HG03045 (cell line): Measurements from ENCODE around the gene KIF1C.
"Not testable (repeated sequence)": the region's sequence is repeated elsewhere in the genome, so short reads cannot be mapped to it uniquely, and the experiment has no call there.

Experiments used
- ATAC-seq: cut with Tn5 transposase; IDR thresholded peaks from one replicate; pipeline ENCODE4 v1.9.1; 2021; ENCODE audit warnings: mild to moderate bottlenecking, moderate library complexity; ENCODE audit not compliant: unreplicated experiment

Gene KIF1C

DNA sequence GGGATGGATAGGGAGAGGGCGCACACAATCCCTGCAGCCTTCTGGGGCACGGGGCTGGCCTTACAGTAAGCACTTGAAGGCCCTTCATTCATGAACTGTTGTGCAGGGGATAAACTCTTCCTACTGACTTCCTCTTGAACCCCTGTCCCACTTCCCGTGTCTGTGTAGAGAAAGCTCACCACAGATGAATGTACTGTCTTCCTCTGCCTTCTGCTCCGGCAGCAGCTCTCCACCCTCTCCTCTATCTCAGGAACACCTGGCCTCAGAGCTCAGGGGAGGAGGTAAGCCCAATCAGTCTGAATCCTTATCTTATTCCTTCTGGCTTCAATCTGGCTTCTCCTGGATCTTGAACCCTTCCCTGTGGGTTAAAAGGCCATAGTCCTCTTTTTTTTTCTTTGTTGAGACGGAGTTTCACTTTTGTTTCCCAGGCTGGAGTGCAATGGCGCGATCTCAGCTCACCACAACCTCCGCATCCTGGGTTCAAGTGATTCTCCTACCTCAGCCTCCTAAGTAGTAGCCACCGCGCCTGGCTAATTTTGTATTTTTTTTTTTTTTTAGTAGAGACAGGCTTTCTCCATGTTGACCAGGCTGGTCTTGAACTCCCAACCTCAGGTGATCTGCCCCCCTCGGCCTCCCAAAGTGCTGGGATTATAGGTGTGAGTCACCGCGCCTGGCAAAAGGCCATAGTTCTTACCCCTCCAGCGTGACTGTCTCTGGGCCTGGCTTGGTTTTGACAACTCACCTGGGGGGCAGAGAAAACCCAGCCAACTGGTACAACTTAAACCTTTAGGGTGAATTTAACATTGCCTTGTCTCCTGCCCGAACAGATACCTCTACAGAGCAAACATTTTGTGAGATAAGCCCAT, 44.6 kb downstream of the KIF1C start:
- no peak for ATAC-seq

DNA sequence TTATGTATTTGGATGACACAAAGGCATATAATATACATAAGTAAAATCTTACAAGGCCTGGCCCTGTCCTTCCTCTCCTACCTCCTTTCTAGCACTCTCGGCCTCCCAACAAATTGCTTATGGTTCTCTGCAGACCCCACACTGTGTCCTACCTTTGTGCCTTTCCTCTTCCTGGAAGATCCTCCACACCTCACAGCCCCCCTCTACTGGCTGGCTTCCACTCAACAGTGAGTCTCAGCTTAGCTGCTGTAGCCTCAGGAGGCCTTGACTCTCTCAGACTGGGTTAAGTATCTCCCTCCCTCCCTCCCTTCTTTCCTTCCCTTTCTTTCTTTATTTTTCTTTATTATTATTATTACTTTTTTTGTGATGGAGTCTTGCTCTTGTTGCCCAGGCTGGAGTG, 45.8 kb downstream of the KIF1C start:
- no peak for ATAC-seq

DNA sequence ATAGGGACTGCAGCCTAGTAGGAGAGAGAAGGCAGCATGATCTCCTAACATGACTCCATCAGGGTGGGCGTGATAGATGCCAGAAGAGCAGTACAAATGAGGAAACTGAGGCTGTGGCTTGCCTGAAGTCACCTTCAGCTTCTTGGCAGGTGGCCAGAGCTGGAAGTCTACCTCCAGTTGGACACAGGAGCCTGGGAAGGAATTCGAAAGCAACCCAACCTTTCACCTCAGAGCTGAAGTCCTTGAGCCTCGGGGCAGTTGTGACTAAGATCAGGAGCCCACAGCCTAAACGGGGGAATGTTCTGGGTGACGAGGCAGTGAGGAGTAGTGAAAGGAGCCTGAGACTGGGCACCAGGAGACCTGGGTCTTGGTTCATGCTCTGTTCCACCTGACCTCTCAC, 46.9 kb downstream of the KIF1C start:
- ATAC-seq, result no peak

DNA sequence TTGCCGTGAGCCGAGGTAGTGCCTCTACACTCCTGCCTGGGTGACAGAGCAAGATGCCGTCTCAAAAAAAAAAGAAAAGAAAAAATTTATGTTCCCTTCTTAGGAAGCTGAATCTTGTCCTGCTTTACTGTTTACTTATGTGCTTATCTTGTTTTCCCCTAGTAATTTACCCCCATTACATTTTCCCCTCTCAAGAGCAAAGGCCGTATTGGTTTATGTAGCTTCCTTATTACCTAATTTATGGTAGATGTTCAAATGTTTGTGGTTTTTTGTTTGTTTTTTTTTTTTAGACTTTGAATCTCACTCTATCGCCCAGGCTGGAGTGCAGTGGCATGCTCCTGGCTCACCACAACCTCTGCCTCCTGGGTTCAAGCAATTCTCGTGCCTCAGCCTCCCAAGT, 47.7 kb downstream of the KIF1C start:
- ATAC-seq, result no peak

DNA sequence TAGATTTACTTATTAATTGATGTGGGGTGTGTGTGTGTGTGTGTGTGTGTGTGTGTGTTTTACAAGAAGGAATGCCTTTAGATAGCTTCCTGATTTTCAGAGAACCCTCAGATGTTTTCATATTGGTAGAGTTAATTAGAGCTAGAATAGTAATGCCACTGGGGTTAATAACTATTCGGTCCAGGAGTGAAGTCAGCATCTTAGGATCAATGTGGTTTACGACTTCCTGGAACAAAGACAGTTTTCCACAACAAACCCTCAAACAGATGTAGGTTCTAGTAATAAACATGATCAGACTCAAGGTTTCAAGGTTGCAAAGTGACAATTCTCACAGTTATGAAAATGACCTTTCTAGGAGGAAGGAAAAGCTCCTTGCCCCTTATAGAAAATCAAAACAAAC, 49.7 kb downstream of the KIF1C start:
- ATAC-seq, result no peak

DNA sequence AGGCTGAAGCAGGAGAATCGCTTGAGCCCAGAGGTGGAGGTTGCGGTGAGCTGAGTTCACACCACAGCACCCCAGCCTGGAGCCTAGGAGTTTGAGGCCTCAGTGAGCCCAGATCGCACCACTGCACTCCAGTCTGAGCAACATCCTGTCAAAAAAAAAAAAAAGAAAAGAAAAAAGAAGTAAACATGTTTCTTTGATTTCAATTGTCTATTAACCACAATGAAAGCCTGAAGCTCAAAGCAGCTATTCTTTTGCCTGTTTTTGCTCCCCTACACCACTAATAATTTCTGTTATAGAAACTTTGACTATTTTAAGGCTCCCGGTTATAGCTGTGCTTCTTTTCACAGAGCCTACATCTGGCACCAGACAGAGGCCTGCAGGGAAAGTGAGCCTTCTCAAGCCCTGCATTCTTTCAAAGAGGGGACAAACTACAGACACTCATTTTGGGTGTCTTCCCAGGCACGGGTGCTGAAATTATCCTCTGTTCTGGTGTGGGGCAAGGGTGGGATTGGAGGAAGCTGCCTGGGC, 51.6 kb downstream of the KIF1C start:
- ATAC-seq, result no peak

DNA sequence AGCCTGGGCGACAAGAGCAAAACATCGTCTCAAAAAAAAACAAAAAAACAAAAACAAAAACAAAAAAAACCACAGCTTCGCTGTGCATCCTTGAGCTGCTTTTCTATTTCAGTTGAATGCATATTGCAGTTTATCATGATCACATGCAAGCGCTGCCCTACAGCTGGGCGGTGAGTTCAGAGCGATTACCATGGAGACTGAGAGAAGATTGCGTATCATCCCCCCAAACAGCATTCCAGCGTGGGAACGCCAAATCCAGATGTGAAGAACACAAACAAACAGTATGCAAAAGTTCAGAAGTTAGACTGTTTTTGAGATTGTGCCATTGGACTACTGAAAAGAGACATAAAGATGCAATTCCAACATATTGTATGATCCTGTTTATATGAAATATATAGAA, 52.5 kb downstream of the KIF1C start:
- no peak for ATAC-seq

DNA sequence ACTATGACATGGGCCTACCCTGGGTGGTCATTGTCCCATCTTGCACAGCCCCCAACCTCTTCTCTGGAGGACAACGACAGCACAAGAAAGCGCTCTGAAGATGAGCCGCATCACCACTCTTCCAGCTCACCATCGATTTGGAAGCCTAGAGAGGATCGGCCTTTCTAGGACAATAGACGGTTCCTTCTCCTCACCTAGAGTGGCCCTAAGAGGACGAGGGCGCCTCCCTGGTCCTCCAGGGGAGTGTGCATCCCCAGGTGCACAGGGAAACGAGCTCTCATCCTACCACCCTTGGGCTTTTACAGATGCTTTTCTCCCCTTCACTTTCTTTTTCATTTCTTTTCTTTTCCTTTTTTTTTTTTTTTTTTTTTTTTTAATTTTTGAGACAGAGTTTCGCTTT, 57.8 kb downstream of the KIF1C start:
- ATAC-seq, result no peak

DNA sequence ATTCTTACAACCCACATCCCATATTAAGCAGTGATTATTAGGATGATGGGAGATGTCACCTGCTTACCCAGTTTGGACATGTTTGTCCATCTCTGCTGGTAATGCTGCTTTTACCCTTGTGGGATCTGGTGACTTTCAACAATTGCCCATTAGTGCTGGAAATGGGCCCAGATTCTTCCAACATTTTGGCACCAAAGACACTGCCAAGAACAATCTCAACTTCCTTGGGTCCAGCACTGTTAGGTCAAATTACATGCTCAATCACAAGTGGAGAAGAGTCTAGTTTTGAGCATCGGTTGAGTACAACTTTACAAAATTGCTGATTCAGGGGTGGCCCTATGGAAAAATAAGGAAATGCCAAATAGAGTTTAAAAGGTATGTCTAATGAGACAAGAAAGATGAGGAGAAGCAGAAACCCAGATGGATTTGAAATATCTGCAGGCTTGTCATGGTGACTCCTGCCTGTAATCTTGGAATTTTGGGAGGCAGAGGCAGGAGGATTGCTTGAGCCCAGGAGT, 67.5 kb downstream of the KIF1C start:
- no peak for ATAC-seq

DNA sequence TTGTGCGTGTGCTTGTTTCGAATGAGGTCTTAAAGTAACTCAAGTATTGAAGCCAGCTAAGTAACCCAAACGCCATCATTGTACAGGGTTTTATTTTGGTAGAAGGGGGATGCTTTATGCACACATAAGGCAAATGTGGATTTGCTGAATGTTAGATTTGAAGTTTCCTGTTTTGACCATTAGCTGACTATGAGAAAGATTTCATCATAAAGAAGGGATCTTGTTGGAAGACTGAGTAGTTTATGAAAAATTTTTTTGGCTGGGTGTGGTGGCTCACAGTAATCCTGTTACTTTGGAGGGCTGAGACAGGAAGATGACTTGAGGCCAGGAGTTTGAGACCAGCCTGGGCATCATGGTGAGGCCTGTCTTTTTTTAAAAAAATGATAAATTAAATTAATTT, 70.5 kb downstream of the KIF1C start:
- no peak for ATAC-seq

DNA sequence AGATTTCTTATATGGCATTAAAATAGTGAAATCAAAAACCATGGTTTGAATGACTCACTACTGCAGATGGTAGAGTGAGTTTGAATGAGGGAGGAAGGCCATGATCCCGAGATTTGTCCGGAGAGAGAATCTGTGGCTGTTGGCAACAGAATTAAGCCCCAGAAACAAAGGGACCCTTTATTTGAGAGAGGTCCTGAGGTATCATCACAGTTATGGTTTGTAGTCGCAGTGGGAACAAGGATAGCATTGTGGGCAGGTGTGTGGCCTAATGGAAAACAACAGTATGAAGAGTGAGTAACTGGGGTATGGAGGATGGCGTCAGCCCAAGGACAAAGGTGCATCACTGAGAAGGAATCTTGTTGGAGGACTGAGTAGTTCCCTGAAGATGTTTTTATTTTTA, 72.0 kb downstream of the KIF1C start:
- no peak for ATAC-seq

DNA sequence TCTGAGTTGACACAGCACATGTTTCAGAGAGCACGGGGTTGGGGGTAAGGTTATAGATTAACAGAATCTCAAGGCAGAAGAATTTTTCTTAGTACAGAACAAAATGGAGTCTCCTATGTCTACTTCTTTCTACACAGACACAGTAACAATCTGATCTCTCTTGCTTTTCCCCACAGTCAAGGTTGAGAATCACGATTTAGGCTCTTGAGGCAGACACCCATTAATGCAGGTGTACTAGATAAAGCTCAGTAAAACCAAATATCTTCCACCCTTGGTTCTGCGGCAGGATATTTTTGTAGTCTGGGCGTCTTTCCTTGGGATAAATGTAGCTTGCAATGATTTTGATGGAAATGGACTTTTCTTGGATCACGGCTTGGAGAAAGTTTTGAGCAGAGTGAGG, 77.7 kb downstream of the KIF1C start:
- not testable (repeated sequence) for ATAC-seq

DNA sequence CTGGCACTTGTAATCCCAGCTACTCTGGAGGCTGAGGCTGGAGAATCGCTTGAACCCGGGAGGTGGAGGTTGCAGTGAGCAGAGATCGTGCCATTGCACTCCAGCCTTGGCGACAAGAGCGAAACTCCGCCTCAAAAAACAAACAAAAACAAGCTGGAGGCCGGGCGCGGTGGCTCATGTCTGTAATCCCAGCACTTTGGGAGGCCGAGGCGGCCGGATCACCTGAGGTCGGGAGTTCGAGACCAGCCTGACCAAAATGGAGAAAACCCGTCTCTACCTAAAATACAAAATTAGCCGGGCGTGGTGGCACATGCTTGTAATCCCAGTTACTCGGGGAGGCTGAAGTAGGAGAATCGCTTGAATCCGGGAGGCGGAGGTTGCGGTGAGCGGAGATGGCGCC, 79.5 kb downstream of the KIF1C start:
- not testable (repeated sequence) for ATAC-seq

DNA sequence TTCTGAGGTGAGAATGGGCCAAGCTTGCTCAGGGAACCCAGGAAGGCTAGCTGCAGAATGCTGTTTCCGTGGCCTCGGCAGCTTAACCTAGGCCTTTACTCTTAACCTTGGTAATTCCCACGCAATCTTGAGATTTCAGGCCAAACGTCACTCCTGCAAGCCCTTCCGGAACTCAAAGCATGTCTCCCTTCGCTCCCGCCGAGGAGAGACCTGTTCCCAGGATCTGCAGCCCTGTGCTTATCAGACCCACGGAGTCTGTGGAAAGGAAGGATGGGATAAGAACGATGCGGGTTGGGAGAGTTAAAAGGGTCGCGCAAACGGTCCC, 80.0 kb downstream of the KIF1C start:
- no peak for ATAC-seq
